AG04450 (cell line): ENCODE measurements around the gene WDR20. TPM values are rescaled to one million over a fixed set of nuclear protein-coding genes. Genes with fewer than 3 reads are reported as not detected.

Source experiments
- CTCF ChIA-PET: fragments of 300-600, 350-600 bp; formaldehyde crosslinking; extraction: SDS; loops from one replicate; lab custom pipeline; 2022; ENCODE audit warnings: antibody characterized with exemption, inconsistent platforms; lab: Charles Lee
- POLR2A ChIA-PET: fragments of 350-600 bp; formaldehyde crosslinking; extraction: SDS; loops from one replicate; lab custom pipeline; 2021; ENCODE audit warnings: antibody characterized with exemption, inconsistent platforms; lab: Yijun Ruan, JAX
- DNase-seq: peaks from one replicate; pipeline ENCODE4 v3.0.0-alpha.2; 2011; ENCODE audit warnings: low read depth, low spot score
- H3K27ac ChIP-seq: one replicate; pipeline ENCODE4 v1.5.1; 2012; ENCODE audit warnings: low read depth, low read length, control low read depth
- H3K27me3 ChIP-seq: one replicate; pipeline ENCODE4 v1.6.0; 2012; ENCODE audit warnings: low read length; ENCODE audit not compliant: control insufficient read depth, insufficient read depth
- H3K4me3 ChIP-seq: 2 replicates; pipeline ENCODE4 v1.5.1; 2011; ENCODE audit warnings: mild to moderate bottlenecking, low read depth, low read length, control low read depth
- H3K9me3 ChIP-seq: 2 replicates; pipeline ENCODE4 v1.5.1; 2012; ENCODE audit warnings: low read length; ENCODE audit not compliant: control insufficient read depth, insufficient read depth
- CTCF ChIP-seq: IDR thresholded peaks from 2 replicates; pipeline ENCODE4 v1.5.1; 2011; ENCODE audit warnings: low read depth, low read length, control low read depth, inconsistent platforms
- polyA plus RNA-seq: library from polyadenylated mRNA; depleted of rRNA; stranded (reverse); fragments of >200 nt; gene quantifications from 2 replicates; pipeline ENCODE4 v1.2.3, GENCODE V29; 2011

The WDR20 gene
- polyA plus RNA-seq, 1 experiment = 16.6 TPM

GRCh38 chr14:102095231-102095870 lies 44.3 kb upstream of the WDR20 start:
- H3K27ac ChIP-seq = peak overlapping the region; percentile 21
- DNase-seq = no peak
- CTCF ChIA-PET = interaction anchor here (0.6 to 2.4 kb wide), 19 partner anchors 10 to 327 kb away, joined by 3 to 38 read pairs (median 4); no protein-coding TSS in a partner anchor
- H3K27me3 ChIP-seq = no peaks in the 10 kb centered on the region
- POLR2A ChIA-PET = interaction anchor here (0.6 kb wide), 1 partner anchor 1705 kb away, joined by 3 read pairs; no protein-coding TSS in a partner anchor
- no peak overlapping the region for H3K4me3 ChIP-seq
- no peaks in the 10 kb centered on the region for H3K9me3 ChIP-seq
- no peak for TF ChIP-seq CTCF

GRCh38 chr14:102095871-102096568 lies 43.7 kb upstream of the WDR20 start:
- peak overlapping the region; percentile 21 for H3K27ac ChIP-seq
- no peaks in the 10 kb centered on the region for H3K9me3 ChIP-seq
- H3K27me3 ChIP-seq = no peaks in the 10 kb centered on the region
- H3K4me3 ChIP-seq = no peak overlapping the region
- ChIA-PET POLR2A (interaction anchor here (0.6 kb wide), 1 partner anchor 95 kb away, joined by 4 read pairs; no protein-coding TSS in a partner anchor), CTCF (interaction anchor here (0.6 to 2.4 kb wide), 32 partner anchors 8 to 389 kb away, joined by 3 to 38 read pairs (median 4); no protein-coding TSS in a partner anchor)
- no peak for DNase-seq
- no peak for TF ChIP-seq CTCF

- peak; percentile 91 for TF ChIP-seq CTCF
- POLR2A ChIA-PET = interaction anchor here (0.6 kb wide), 1 partner anchor 94 kb away, joined by 4 read pairs; no protein-coding TSS in a partner anchor
- Histone ChIP-seq H3K27me3 (no peaks in the 10 kb centered on the region), H3K4me3 (no peak overlapping the region), H3K27ac (no peak overlapping the region), H3K9me3 (no peaks in the 10 kb centered on the region)
- CTCF ChIA-PET = interaction anchor here (0.6 to 2.4 kb wide), 36 partner anchors 9 to 397 kb away, joined by 3 to 38 read pairs (median 4); no protein-coding TSS in a partner anchor
- DNase-seq = peak; percentile 34
Measured at GRCh38 chr14:102096569-102097188, 43.0 kb upstream of the WDR20 start.

GRCh38 chr14:102097441-102098135 lies 42.1 kb upstream of the WDR20 start:
- ChIA-PET CTCF (interaction anchor here (0.6 to 2.4 kb wide), 17 partner anchors 9 to 398 kb away, joined by 3 to 38 read pairs (median 7); no protein-coding TSS in a partner anchor), POLR2A (no interaction called here)
- no peak overlapping the region for H3K27ac ChIP-seq
- no peaks in the 10 kb centered on the region for H3K27me3 ChIP-seq
- H3K9me3 ChIP-seq = no peaks in the 10 kb centered on the region
- TF ChIP-seq CTCF = no peak
- H3K4me3 ChIP-seq = no peak overlapping the region
- no peak for DNase-seq
